ENCODE measurements around the gene TFCP2L1.
"Not testable (repeated sequence)": the region's sequence is repeated elsewhere in the genome, so short reads cannot be mapped to it uniquely, and the experiment has no call there.

TFCP2L1 gene

GRCh38 chr2:121295911-121296650 lies 11.1 kb upstream of the TFCP2L1 start:
- DNase-seq (ENCODE audit: low read depth, low spot score), result no peak

- no peak for DNase-seq (ENCODE audit: low read depth, low spot score)
Observed at GRCh38 chr2:121294881-121295840, 10.2 kb upstream of the TFCP2L1 start.

GRCh38 chr2:121293450-121294325 lies 8.7 kb upstream of the TFCP2L1 start:
- DNase-seq (ENCODE audit: low read depth, low spot score), result no peak

- no peak for DNase-seq (ENCODE audit: low read depth, low spot score)
Observed at GRCh38 chr2:121291251-121291580, 6.2 kb upstream of the TFCP2L1 start.

- no peak for DNase-seq (ENCODE audit: low read depth, low spot score)
Observed at GRCh38 chr2:121289271-121289670, 4.3 kb upstream of the TFCP2L1 start.

GRCh38 chr2:121288454-121289231 lies 3.6 kb upstream of the TFCP2L1 start:
- no peak for DNase-seq (ENCODE audit: low read depth, low spot score)

- no peak for DNase-seq (ENCODE audit: low read depth, low spot score)
Observed at GRCh38 chr2:121287956-121288355, 3.0 kb upstream of the TFCP2L1 start.

GRCh38 chr2:121287146-121287798 lies 2.3 kb upstream of the TFCP2L1 start:
- no peak for DNase-seq (ENCODE audit: low read depth, low spot score)

- no peak for DNase-seq (ENCODE audit: low read depth, low spot score)
Observed at GRCh38 chr2:121286506-121286905, 1.5 kb upstream of the TFCP2L1 start.

GRCh38 chr2:121285926-121286325 lies 924 bp upstream of the TFCP2L1 start:
- DNase-seq (ENCODE audit: low read depth, low spot score), result no peak

GRCh38 chr2:121283670-121284462 lies 1.1 kb downstream of the TFCP2L1 start:
- no peak for DNase-seq (ENCODE audit: low read depth, low spot score)

GRCh38 chr2:121282800-121283385 lies 2.1 kb downstream of the TFCP2L1 start:
- no peak for DNase-seq (ENCODE audit: low read depth, low spot score)

GRCh38 chr2:121281694-121282093 lies 3.3 kb downstream of the TFCP2L1 start:
- DNase-seq (ENCODE audit: low read depth, low spot score), result no peak

- no peak for DNase-seq (ENCODE audit: low read depth, low spot score)
Observed at GRCh38 chr2:121281107-121281506, 3.9 kb downstream of the TFCP2L1 start.

GRCh38 chr2:121279476-121280220 lies 5.4 kb downstream of the TFCP2L1 start:
- no peak for DNase-seq (ENCODE audit: low read depth, low spot score)

GRCh38 chr2:121276341-121276740 lies 8.7 kb downstream of the TFCP2L1 start:
- no peak for DNase-seq (ENCODE audit: low read depth, low spot score)

GRCh38 chr2:121273116-121273515 lies 11.9 kb downstream of the TFCP2L1 start:
- DNase-seq (ENCODE audit: low read depth, low spot score), result no peak

- DNase-seq (ENCODE audit: low read depth, low spot score), result no peak
Observed at GRCh38 chr2:121272596-121272995, 12.4 kb downstream of the TFCP2L1 start.

GRCh38 chr2:121269436-121269835 lies 15.6 kb downstream of the TFCP2L1 start:
- DNase-seq (ENCODE audit: low read depth, low spot score), result not testable (repeated sequence)

All from smooth muscle cell of the brain vasculature (primary cell).